22Rv1 (cell line): ENCODE measurements around the gene MGST3.
"Not testable (repeated sequence)": the region's sequence is repeated elsewhere in the genome, so short reads cannot be mapped to it uniquely, and the experiment has no call there.

ENCODE experiments used
- H3K27ac ChIP-seq: fragments of 450-650 bp; 2 replicates; pipeline ENCODE4 v1.5.1; 2017
- CTCF ChIP-seq: fragments of 450-650 bp; IDR thresholded peaks from 2 replicates; pipeline ENCODE4 v1.5.1; 2017; ENCODE audit warnings: mild to moderate bottlenecking
- ZFX ChIP-seq: fragments of 450-650 bp; IDR thresholded peaks from 2 replicates; pipeline ENCODE4 v1.6.1; 2017; ENCODE audit warnings: antibody characterized with exemption, borderline replicate concordance

MGST3 gene

GRCh38 chr1:165647970-165648369, 16.9 kb downstream of the MGST3 start:
- no peak for TF ChIP-seq CTCF
- TF ChIP-seq ZFX, result no peak
- no peak overlapping the region for H3K27ac ChIP-seq

GRCh38 chr1:165648919-165649572, 18.0 kb downstream of the MGST3 start:
- H3K27ac ChIP-seq, result no peak overlapping the region
- TF ChIP-seq CTCF (no peak), ZFX (no peak)

- no peak overlapping the region for H3K27ac ChIP-seq
- no peak for TF ChIP-seq CTCF
- TF ChIP-seq ZFX, result no peak
Observed at GRCh38 chr1:165650981-165651625, 20.1 kb downstream of the MGST3 start.

- H3K27ac ChIP-seq, result not testable (repeated sequence)
Observed at GRCh38 chr1:165658766-165659580, 27.9 kb downstream of the MGST3 start.

- no peak overlapping the region for H3K27ac ChIP-seq
- no peak for TF ChIP-seq CTCF
- no peak for TF ChIP-seq ZFX
Observed at GRCh38 chr1:165659581-165659895, 28.5 kb downstream of the MGST3 start.

GRCh38 chr1:165661703-165662102, 30.7 kb downstream of the MGST3 start:
- H3K27ac ChIP-seq, result no peak overlapping the region
- TF ChIP-seq ZFX (no peak), CTCF (no peak)

GRCh38 chr1:165662186-165662585, 31.2 kb downstream of the MGST3 start:
- H3K27ac ChIP-seq, result no peak overlapping the region
- TF ChIP-seq CTCF (no peak), ZFX (no peak)
